H1 (cell line): Measurements from ENCODE around the gene FAM241A. TPM values are rescaled to one million over a fixed set of nuclear protein-coding genes. Genes with fewer than 3 reads are reported as not detected.

Experiments
- CTCF ChIA-PET: fragments of 300-600 bp; sonication (Branson Sonifier 250); formaldehyde crosslinking; loops from one replicate; lab custom pipeline; 2021; ENCODE audit not compliant: partially characterized antibody; lab: Charles Lee
- POLR2A ChIA-PET: fragments of 300-600 bp; sonication (Branson Sonifier 250); formaldehyde crosslinking; loops from one replicate; lab custom pipeline; 2021; ENCODE audit warnings: inconsistent platforms; ENCODE audit not compliant: partially characterized antibody; lab: Charles Lee
- DNase-seq, 2 experiments: peaks; one replicate each; pipeline versions ENCODE4 v3.0.0 to v3.0.0-alpha.2; 2010 to 2022; ENCODE audit warnings: low spot score in 2 of 2, low read depth in 1 of 2, mixed read lengths in 1 of 2
- FAIRE-seq: peaks from 2 replicates; lab custom pipeline; 2011; peaks lifted over from hg19 to GRCh38; lab: Jason Lieb, UNC
- H2AFZ ChIP-seq: 2 replicates; pipeline ENCODE4 v1.8.1; 2012; ENCODE audit warnings: low read length, inconsistent platforms
- H2AK5ac ChIP-seq: 2 replicates; pipeline ENCODE4 v1.6.1; 2013; ENCODE audit warnings: low read depth, low read length
- H2BK120ac ChIP-seq: replicated peaks from 2 replicates; pipeline ENCODE3; 2013; ENCODE audit warnings: low read depth, low read length, inconsistent platforms
- H2BK12ac ChIP-seq: 2 replicates; pipeline ENCODE4 v1.6.1; 2013; ENCODE audit warnings: low read depth, low read length
- H2BK15ac ChIP-seq: 2 replicates; pipeline ENCODE4 v1.6.1; 2013; ENCODE audit warnings: low read length
- H2BK20ac ChIP-seq: 2 replicates; pipeline ENCODE4 v1.6.1; 2013; ENCODE audit warnings: low read length
- H2BK5ac ChIP-seq: 2 replicates; pipeline ENCODE4 v1.6.1; 2013; ENCODE audit warnings: low read depth, low read length
- H3K14ac ChIP-seq: 2 replicates; pipeline ENCODE4 v1.6.1; 2013; ENCODE audit warnings: inconsistent platforms; ENCODE audit not compliant: insufficient read length
- H3K18ac ChIP-seq: 2 replicates; pipeline ENCODE4 v1.6.1; 2013; ENCODE audit warnings: low read length; ENCODE audit errors: extremely low read depth
- H3K23ac ChIP-seq: 2 replicates; pipeline ENCODE4 v1.6.1; 2013; ENCODE audit warnings: inconsistent platforms; ENCODE audit not compliant: insufficient read length
- H3K23me2 ChIP-seq: 2 replicates; pipeline ENCODE4 v1.6.1; 2013; ENCODE audit warnings: low read depth, low read length
- H3K27ac ChIP-seq: 2 replicates; pipeline ENCODE4 v1.6.1; 2011; ENCODE audit warnings: low read depth, low read length, inconsistent platforms
- H3K27me3 ChIP-seq, 4 experiments: replicated peaks in 1 of 4; 1 replicate in 1 of 4; 2 replicates in 3 of 4; pipeline versions ENCODE4 v1.6.1 to v1.8.1; 2011 to 2013; ENCODE audit warnings: low read length in 3 of 4, mild to moderate bottlenecking in 3 of 4, inconsistent platforms in 2 of 4, mixed read lengths in 2 of 4, moderate library complexity in 1 of 4; ENCODE audit not compliant: control insufficient read depth in 3 of 4, insufficient read depth in 3 of 4; ENCODE audit errors: extremely low read depth in 1 of 4
- H3K36me3 ChIP-seq, 4 experiments: 2 replicates each; pipeline versions ENCODE4 v1.6.1 to v1.8.1; 2011 to 2013; ENCODE audit warnings: mild to moderate bottlenecking in 4 of 4, low read length in 3 of 4, moderate library complexity in 2 of 4, control low read depth in 1 of 4, inconsistent platforms in 1 of 4; ENCODE audit not compliant: insufficient read depth in 4 of 4, control insufficient read depth in 2 of 4
- H3K4ac ChIP-seq: replicated peaks from 2 replicates; pipeline ENCODE3; 2013; ENCODE audit warnings: low read length, low read depth, mixed read lengths, inconsistent platforms; ENCODE audit not compliant: insufficient read length
- H3K4me1 ChIP-seq, 4 experiments: replicated peaks in 1 of 4; 1 replicate in 1 of 4; 2 replicates in 3 of 4; pipeline versions ENCODE4 v1.6.1 to v1.8.1; 2011 to 2013; ENCODE audit warnings: low read length in 3 of 4, inconsistent platforms in 2 of 4, mixed read lengths in 1 of 4; ENCODE audit not compliant: insufficient read depth in 4 of 4, control insufficient read depth in 3 of 4
- H3K4me2 ChIP-seq, 2 experiments: 2 replicates each; pipeline versions ENCODE4 v1.6.1 to v1.8.1; 2011 to 2013; ENCODE audit warnings: low read depth in 2 of 2, low read length in 2 of 2, control low read depth in 1 of 2, inconsistent platforms in 1 of 2, mild to moderate bottlenecking in 1 of 2; ENCODE audit not compliant: insufficient read depth in 1 of 2
- H3K4me3 ChIP-seq, 4 experiments: fragments of 200-600, 300-600 bp in 1 of 4; sonication (generic), shearing (Covaris generic), sonication (Bioruptor Twin) in 1 of 4; 2 replicates each; pipeline versions ENCODE4 v1.5.1 to v1.8.1; 2011 to 2016; ENCODE audit warnings: low read length in 4 of 4, low read depth in 3 of 4, control low read depth in 2 of 4, inconsistent platforms in 2 of 4, mild to moderate bottlenecking in 2 of 4, mixed read lengths in 1 of 4, moderate library complexity in 1 of 4; ENCODE audit not compliant: insufficient read depth in 2 of 4; ENCODE audit errors: extremely low read depth in 1 of 4
- H3K56ac ChIP-seq: replicated peaks from 2 replicates; pipeline ENCODE3; 2013; ENCODE audit warnings: low read depth, mild to moderate bottlenecking, mixed read lengths, low read length, inconsistent platforms; ENCODE audit not compliant: insufficient read length
- H3K79me1 ChIP-seq: 2 replicates; pipeline ENCODE4 v1.6.1; 2013; ENCODE audit warnings: low read depth, low read length, control low read depth
- H3K79me2 ChIP-seq, 2 experiments: 2 replicates each; pipeline versions ENCODE4 v1.6.1 to v1.8.1; 2012 to 2013; ENCODE audit warnings: low read length in 2 of 2, mild to moderate bottlenecking in 2 of 2, inconsistent platforms in 1 of 2; ENCODE audit not compliant: insufficient read depth in 2 of 2, control insufficient read depth in 1 of 2
- H3K9ac ChIP-seq, 4 experiments: replicated peaks in 1 of 4; 1 replicate in 1 of 4; 2 replicates in 3 of 4; pipeline versions ENCODE4 v1.6.1 to v1.8.1; 2011 to 2013; ENCODE audit warnings: low read depth in 3 of 4, low read length in 3 of 4, control low read depth in 2 of 4, mild to moderate bottlenecking in 2 of 4, moderate library complexity in 2 of 4, inconsistent platforms in 1 of 4; ENCODE audit errors: extremely low read depth in 1 of 4
- H3K9me3 ChIP-seq, 2 experiments: 2 replicates each; pipeline versions ENCODE4 v1.6.1 to v1.8.1; 2012 to 2013; ENCODE audit warnings: mild to moderate bottlenecking in 2 of 2, moderate library complexity in 2 of 2, control low read depth in 1 of 2, inconsistent platforms in 1 of 2, low read depth in 1 of 2, low read length in 1 of 2, mixed read lengths in 1 of 2; ENCODE audit not compliant: insufficient read depth in 2 of 2
- H4K20me1 ChIP-seq, 2 experiments: replicated peaks in 1 of 2; 2 replicates each; pipeline versions ENCODE3 to v1.8.1; 2011 to 2013; ENCODE audit warnings: inconsistent platforms in 2 of 2, low read length in 2 of 2, mild to moderate bottlenecking in 1 of 2; ENCODE audit not compliant: insufficient read depth in 2 of 2, control insufficient read depth in 1 of 2
- H4K5ac ChIP-seq: 2 replicates; pipeline ENCODE4 v1.6.1; 2013; ENCODE audit warnings: low read length, low read depth, mixed read lengths, inconsistent platforms; ENCODE audit not compliant: insufficient read length
- H4K8ac ChIP-seq: 2 replicates; pipeline ENCODE4 v1.8.0; 2013; ENCODE audit warnings: mild to moderate bottlenecking, moderate library complexity, low read length, inconsistent platforms; ENCODE audit not compliant: insufficient read depth; ENCODE audit errors: extremely low read depth
- H4K91ac ChIP-seq: replicated peaks from 2 replicates; pipeline ENCODE3; 2013; ENCODE audit warnings: low read length, mixed read lengths, inconsistent platforms; ENCODE audit not compliant: insufficient read length
- CTCF ChIP-seq, 3 experiments: IDR thresholded peaks; 1 replicate in 2 of 3; 2 replicates in 1 of 3; pipeline versions ENCODE4 v1.5.1 to v1.6.1; 2011; ENCODE audit warnings: low read length in 3 of 3, mild to moderate bottlenecking in 3 of 3, inconsistent platforms in 2 of 3, low read depth in 1 of 3, moderate library complexity in 1 of 3; ENCODE audit not compliant: insufficient read depth in 1 of 3; ENCODE audit errors: control extremely low read depth in 1 of 3
- EZH2 ChIP-seq: fragments of 200-600 bp; sonication (generic); IDR thresholded peaks from 2 replicates; pipeline ENCODE4 v1.7.1; 2012; ENCODE audit warnings: low read depth, mild to moderate bottlenecking, moderate library complexity, low read length, inconsistent platforms; ENCODE audit not compliant: severe bottlenecking
- POU5F1 ChIP-seq: IDR thresholded peaks from 2 replicates; pipeline ENCODE4 v1.6.1; 2011; ENCODE audit warnings: low read depth, mild to moderate bottlenecking, low read length, moderate library complexity
- RAD21 ChIP-seq, 2 experiments: IDR thresholded peaks in 1 of 2; conservative IDR thresholded peaks in 1 of 2; 2 replicates each; pipeline ENCODE4 v1.6.1; 2011; ENCODE audit warnings: low read depth in 2 of 2, low read length in 2 of 2, improper control_type of control experiment in 1 of 2, inconsistent platforms in 1 of 2, mild to moderate bottlenecking in 1 of 2, moderate library complexity in 1 of 2
- WGBS, 2 experiments: shearing (Covaris generic) in 1 of 2; methylation state at CpG; one replicate each; pipeline versions ENCODE4 v1.1.6 to v1.1.7; 2013 to 2015; ENCODE audit warnings: low lambda C conversion rate in 2 of 2, mixed read lengths in 2 of 2, inconsistent platforms in 1 of 2, low coverage in 1 of 2, missing lambda C conversion rate in 1 of 2; ENCODE audit not compliant: insufficient replicate concordance in 2 of 2, insufficient coverage in 1 of 2, insufficient read length in 1 of 2; ENCODE audit errors: extremely low coverage in 1 of 2, missing lambda C conversion rate in 1 of 2; 5-methylcytosine and 5-hydroxymethylcytosine counted together
- polyA plus RNA-seq, 7 experiments: library from polyadenylated mRNA; depleted of rRNA in 3 of 7; stranded (reverse) in 5 of 7; unstranded in 2 of 7; fragments of >200 nt in 5 of 7; fragments of 200-250 nt in 2 of 7; gene quantifications; 1 replicate in 5 of 7; 2 replicates in 1 of 7; 4 replicates in 1 of 7; pipeline versions ENCODE4 v1.2.1 to v1.2.3, GENCODE V29; 2011 to 2013; ENCODE audit warnings: missing spikeins in 2 of 7, mixed read lengths in 2 of 7
- total RNA-seq: library from RNA; stranded (reverse); fragmentation: NEBNext Ultra II Directional; extraction: Animal tissue kit (Norgen Biotek cat#: 25700); gene quantifications from 2 replicates; pipeline ENCODE4 v1.2.1, GENCODE V29; 2021

The FAM241A gene
- total and polyA plus RNA-seq, 2 of the 8 experiments (the other 6 are each of a cell fraction or from before 2014, with no cell fraction given) = 0.20 to 0.73 TPM

GRCh38 chr4:112099701-112100297, 45.5 kb upstream of the FAM241A start:
- H3K79me2 ChIP-seq = no peaks in the 10 kb centered on the region
- POLR2A ChIA-PET = interaction anchor here (1.0 to 1.4 kb wide), 2 partner anchors 23 to 134 kb away, joined by 3 to 5 read pairs; no protein-coding TSS in a partner anchor
- no peak overlapping the region for H3K14ac ChIP-seq
- no peak overlapping the region for H3K27ac ChIP-seq
- FAIRE-seq (peak; percentile 91), DNase-seq (no peak)
- H3K23me2 ChIP-seq = no peaks in the 10 kb centered on the region
- no peak overlapping the region for H2BK20ac ChIP-seq
- H3K9ac ChIP-seq = no peak overlapping the region
- no peak overlapping the region for H2AK5ac ChIP-seq
- H3K9me3 ChIP-seq = no peaks in the 10 kb centered on the region
- H3K23ac ChIP-seq = no peak overlapping the region
- H3K4me1 ChIP-seq = no peaks in the 10 kb centered on the region
- H3K27me3 ChIP-seq = no peaks in the 10 kb centered on the region
- no peak overlapping the region for H3K56ac ChIP-seq
- no peak overlapping the region for H2AFZ ChIP-seq
- no peak overlapping the region for H3K4me2 ChIP-seq
- H2BK12ac ChIP-seq = no peak overlapping the region
- no peak overlapping the region for H2BK5ac ChIP-seq
- no peaks in the 10 kb centered on the region for H4K20me1 ChIP-seq
- no peaks in the 10 kb centered on the region for H3K79me1 ChIP-seq
- no peak overlapping the region for H4K8ac ChIP-seq
- H4K5ac ChIP-seq = no peak overlapping the region
- CTCF ChIA-PET = interaction anchor here (0.7 to 7.3 kb wide), 50 partner anchors 10 to 427 kb away, joined by 3 to 97 read pairs (median 4); no protein-coding TSS in a partner anchor
- 18% methylated on average over 5 of the region's 5 CpGs; no CpG with 5 or more reads in 1 of the 2 experiments for WGBS, 2 experiments
- no peak overlapping the region for H4K91ac ChIP-seq
- H3K4ac ChIP-seq = no peak overlapping the region
- H3K4me3 ChIP-seq = no peak overlapping the region
- H3K18ac ChIP-seq = no peak overlapping the region
- H2BK15ac ChIP-seq = no peak overlapping the region
- no peak overlapping the region for H2BK120ac ChIP-seq
- TF ChIP-seq RAD21 (IDR thresholded peaks at IDR 0.05 in 1 of 2, conservative IDR thresholded peaks at IDR 0.05 in 1 of 2; ENCODE audit: low read depth in 2 of 2, low read length in 2 of 2) (peak; percentile 55 to 69; a peak in 3 of 4 replicates), CTCF (IDR thresholded peaks at IDR 0.05; ENCODE audit: control extremely low read depth in 1 of 3, insufficient read depth in 1 of 3, low read depth in 1 of 3, low read length in 3 of 3) (peak in 2 of 3 experiments; percentile 39 to 61; a peak in 2 of 4 replicates), POU5F1 (0 out of 2 replicates have a peak, but pooled peaks have one; percentile 29), EZH2 (no peak)
- H3K36me3 ChIP-seq = no peaks in the 10 kb centered on the region
